Middle frontal gyrus (tissue), 1 donor: Measurements from ENCODE around the gene DSC2.

Source experiments
- DNase-seq: peaks from one replicate; pipeline ENCODE4 v3.0.0-alpha.2; 2015; ENCODE audit warnings: low spot score; ENCODE audit errors: extremely low spot score

The DSC2 gene

DNA sequence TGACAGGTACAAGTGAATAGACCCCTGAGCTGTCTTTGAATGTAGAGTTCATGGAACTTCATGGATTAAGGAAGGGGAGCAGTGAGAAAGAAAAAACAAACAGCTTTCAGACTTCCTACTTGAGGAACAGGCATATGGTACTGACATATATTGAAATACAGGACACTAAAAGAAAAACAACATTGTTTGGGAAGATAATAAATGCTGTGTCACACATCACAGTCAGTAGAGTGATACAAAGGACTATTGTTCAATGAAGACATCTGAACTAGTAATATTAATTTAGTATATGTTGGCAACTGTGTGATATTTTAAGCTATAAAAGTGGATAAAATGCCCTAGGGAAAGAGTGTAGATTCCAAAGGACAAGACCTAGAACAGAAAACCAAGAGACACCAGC, 3.3 kb downstream of the DSC2 start:
- no peak for DNase-seq

DNA sequence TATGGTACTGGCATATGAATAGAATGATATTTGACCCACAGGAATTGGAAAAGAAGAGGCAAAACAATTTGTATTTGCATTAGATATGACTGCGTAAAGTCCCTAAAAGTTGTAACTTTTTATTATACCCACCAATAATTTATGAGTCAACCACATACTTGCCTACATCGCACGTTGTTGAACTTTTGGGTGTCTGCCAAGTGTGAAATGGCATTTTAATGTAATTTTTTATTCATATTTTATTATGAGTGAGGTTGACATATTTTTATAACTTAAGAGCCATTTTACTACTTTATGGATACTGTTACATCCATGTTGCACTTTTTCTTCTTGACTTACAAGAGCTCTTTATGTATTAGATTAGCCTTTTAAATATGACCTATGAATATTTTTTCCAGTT, 4.6 kb downstream of the DSC2 start:
- no peak for DNase-seq

DNA sequence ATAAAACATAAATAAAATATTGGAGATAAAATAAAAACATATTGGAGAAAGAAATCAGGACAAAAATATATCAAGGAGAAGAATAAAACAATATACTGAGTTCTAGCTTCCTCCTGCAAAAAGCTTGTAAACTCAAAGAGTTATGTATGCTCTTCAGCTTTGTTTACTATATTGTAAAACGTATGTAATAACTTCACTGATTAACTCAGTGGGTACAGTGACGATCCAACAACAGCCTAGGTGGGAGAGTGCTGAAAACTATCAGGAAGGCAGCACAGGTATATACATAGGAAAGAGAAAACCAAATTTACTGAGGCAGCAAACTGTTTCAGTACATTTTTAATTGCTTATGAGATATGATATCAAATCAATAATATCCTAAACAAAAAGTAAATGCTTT, 8.3 kb downstream of the DSC2 start:
- no peak for DNase-seq

DNA sequence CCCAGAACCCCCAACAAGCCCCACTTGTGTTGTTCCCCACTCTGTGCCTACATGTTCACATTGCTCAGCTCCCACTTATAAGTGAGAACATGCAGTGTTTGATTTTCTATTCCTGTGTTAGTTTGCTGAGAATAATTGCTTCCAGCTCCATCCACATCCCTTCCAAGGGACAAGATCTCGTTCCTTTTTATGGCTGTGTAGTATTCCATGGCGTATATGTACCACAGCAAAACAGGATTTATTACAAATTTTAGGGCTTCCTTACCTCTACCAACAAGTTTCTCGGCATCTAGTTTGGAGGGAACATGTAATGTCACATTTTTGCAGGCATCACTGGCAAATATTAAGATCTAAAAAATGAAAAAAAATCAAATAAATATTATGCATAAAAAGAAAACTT, 8.9 kb downstream of the DSC2 start:
- no peak for DNase-seq

DNA sequence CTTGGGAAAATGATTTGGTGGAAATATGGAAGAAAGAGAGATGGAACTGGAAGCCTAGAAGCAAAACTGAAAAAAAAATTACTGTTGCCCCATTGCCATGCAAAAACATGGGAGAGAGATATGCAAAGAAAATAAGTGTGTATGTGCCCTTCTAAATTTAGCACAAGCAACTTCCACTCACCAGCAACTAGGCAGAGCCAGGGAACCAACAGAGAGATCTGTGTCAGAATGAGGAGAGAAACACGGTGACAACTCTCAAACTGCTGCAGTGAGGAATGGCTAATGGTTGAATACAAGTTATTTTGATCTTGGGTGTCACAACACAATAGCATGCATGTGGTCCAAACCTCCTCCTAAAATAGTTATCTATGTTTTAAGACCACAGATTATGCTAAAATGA, 10.9 kb downstream of the DSC2 start:
- no peak for DNase-seq

DNA sequence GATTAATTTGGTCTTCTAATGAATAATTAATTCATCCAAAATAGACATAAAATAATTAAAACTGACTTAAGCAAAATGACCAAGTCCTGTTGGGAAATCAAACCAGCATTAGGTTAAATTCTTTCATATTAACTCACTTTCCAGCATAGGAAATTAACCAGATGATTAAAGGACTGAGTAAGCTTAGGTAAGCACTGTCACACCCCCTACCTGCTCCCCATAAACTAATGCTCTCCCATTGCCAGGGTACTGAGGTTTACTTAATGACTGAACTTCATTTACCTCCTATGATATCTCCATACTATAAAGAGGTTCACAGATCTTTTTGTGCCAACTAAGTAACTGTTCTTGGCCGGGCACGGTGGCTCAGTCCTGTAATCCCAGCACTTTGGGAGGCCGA, 13.7 kb downstream of the DSC2 start:
- DNase-seq, result no peak

DNA sequence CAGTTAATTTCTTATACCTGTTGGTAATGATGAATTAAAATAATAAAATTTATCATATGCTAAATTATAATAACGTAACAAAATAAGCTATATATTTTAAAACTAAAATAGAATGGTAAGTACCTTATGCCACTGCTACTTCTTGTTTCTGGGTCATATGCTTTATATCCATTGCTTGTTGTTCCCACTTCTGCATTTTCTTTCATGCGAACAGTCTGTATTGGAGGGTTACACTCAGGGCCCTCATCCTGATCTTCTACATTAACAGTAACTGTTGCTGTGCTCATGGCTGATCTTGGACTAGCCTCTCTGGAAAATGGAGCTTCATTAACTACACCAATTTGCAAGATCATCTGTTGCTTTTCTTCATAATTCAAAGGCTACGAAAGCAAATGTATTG, 22.2 kb downstream of the DSC2 start:
- DNase-seq, result no peak

DNA sequence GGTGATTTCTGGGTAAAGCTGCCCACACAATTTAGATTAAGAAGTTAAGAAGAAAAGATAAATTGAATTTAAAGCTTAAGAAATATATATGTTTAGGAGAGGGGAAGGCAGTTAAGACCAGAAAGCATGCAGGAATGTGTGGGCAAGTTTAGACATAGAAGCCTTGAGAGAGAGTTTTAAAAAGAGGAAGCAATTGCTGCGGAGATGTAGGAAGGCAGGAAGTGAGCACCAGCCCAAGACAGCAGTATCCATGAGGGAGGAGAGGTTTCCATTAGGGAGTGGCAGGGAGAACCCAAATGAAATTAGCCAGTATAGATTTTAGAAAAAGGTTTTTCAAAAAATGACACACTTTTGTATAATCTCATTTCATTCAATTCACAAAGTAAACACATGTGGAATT, 24.3 kb downstream of the DSC2 start:
- no peak for DNase-seq

DNA sequence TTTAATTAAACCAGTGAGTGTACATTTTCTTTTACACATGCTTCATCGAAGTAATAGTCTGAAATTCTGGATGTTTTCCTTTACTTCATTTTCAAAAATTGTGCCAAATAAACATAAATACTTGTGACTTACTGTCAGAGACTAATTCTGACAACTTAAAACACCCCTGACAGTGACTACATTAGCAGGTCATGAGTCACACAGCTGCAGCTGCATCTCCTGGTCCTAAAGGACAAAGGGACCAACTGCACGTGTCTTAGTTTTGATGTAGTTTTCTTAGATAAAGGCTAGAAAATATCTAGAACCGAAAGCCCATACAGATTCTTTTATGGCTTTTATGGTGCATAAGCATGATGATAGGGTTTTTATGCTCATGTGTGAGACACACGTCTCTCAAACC, 30.0 kb downstream of the DSC2 start:
- no peak for DNase-seq

DNA sequence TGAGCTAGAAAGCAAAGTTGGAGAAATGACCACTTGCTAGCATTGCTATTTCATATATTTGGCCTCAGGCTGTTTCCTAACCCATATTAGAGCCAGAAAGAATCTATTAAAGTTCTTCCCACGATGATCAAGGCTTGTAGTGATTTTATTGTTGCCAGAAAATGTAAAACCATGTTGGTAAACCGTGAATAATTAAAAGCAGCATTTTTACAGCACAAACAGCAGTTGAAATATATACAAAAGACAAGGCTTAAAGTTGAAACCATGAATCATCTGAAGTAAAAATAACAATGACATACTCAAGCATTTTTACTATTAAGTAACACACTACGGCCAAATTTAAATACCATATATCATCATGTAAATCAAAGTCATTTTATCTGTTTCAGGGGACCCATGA, 32.0 kb downstream of the DSC2 start:
- DNase-seq, result no peak

DNA sequence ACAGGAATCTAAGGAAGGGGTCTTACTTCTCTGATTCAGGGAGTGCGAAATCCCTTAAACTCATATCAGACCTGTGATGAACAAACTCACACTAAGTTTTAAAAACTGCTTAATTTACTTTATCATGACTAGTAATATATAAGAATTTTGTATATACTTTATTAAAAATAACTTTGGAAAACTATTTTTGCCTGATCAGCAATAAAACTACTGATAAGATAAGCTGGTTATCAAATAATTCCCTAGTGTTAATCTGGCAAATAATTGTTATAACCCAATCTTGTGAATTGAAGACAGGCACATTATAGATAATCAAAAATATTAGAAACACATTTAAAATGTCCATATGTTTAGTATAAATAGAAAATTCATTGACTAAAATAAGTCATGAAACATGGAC, 36.0 kb downstream of the DSC2 start:
- DNase-seq, result no peak

DNA sequence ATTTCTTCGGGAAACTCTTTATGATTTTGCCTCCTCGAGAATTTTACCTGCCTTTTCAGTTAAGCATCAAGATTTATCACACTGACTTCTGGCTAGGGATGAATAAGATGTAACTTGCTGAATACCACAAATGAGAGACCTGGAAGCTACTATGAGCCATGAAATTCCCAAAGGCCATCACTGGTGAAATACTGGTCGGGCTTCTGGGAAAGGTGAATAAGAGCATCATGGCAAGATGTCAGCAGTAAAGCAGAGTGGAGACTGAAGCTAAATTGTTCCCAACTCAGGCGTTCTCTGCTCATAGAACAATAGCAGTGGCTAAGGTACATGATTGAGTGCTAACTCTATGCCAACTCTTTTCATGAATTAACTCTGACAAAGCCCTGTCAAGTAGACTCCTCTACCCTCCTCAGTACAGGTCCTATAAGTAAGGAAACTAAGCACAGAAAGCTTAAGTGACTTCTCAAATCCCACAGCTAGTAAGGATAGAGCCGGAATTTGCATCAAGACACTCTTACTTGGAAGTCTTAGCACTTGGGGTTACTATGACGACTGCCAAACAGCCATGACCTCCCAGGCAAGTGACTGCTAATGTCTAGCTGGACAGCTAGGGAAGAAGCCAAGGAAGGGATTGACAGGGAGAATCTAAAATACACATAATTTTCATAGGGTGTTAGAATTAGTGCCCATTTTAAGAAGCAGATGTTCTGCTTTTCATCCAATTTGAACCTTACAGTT, 37.0 kb downstream of the DSC2 start:
- DNase-seq, result no peak

DNA sequence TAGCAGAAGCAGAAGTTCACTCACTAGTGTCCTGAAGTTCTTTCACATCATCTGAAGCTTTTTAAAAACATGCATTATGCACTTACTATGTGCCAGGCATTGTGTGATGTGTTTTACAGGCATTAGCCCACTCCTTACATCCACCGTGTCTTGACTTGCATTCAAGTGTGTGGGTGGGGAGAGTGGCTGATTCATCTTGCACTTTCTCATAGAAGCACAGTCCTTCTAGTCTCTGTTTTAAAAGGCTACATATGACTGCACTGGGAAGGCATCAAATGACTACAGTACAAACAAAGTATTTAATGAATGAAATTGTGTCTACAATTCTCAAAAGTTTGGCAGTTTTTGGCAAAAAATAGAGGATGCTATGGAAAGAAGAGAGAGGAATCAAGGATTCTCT, 38.1 kb downstream of the DSC2 start:
- DNase-seq, result no peak

DNA sequence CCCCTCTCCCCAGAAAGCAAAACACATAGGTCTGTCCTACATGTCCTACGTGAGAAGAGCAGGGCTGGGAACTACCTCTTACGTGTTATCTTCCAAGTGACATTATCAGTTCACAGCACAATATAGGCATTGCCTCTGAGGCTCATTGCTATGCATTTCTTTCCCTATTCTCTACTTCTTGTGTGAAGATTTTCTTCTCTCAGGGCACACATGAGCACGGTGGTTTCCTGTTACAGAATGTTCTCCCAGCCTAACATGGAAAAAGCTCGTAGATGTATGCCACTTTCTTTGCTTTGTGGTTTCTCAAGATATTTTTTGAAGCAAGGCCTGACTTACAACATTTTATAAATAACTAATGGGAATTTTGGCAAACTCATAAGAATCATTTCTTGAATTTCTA, 40.3 kb downstream of the DSC2 start:
- no peak for DNase-seq

DNA sequence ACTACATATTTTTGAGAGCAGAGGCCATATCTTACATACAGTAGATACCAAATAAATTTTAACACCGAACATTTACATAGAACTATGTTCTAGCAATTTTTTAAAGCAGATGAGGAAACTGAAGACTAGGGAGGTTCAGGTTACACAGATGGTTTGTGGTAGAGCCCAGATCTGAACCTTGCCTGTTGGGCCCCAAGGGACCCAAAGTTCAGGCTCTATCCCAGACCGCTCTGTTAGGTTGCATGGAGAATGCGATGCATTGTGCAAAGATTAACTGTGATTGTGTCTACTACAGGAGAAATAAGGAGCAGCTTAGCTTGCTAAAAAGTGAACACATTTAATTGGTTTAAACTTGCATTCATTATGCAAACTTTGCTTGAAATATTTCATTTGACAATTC, 43.3 kb downstream of the DSC2 start:
- no peak for DNase-seq

DNA sequence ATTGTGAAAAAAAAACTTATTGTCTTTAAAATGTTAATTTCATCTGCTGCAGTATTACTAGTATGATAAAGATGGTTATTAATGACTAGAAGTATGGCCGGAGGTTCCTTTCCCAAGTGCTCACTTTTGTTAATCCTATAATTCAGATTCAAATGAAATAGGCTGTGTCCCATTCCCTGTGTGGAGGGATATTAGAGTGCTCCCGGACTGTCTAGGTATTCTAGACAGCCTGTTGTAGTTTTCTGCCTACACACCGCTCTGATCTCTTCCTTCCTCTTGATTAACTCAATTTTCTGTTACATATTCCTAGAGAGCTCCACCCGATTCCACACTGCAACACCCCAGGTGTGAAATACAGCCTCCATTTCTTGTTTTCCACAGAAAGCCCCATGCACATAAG, 44.3 kb downstream of the DSC2 start:
- DNase-seq, result no peak

DNA sequence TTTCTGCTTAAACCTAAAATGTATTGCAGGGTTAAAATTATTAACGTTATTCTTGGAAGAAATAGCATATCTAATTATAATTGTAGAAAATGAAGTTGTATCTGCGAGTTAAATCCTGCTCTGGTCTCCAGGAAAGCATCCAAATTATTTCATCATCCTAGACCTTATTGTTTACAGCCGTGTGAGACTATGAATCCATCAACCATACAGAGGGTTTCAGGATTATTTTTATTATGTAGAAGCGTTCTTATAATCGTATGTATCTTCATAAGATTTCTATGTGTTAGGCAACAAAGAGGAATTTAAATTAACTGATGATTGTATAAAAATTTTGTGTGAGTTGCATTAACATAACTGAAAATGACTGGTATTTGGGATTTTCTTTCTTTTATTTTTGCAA, 45.2 kb downstream of the DSC2 start:
- DNase-seq, result no peak

DNA sequence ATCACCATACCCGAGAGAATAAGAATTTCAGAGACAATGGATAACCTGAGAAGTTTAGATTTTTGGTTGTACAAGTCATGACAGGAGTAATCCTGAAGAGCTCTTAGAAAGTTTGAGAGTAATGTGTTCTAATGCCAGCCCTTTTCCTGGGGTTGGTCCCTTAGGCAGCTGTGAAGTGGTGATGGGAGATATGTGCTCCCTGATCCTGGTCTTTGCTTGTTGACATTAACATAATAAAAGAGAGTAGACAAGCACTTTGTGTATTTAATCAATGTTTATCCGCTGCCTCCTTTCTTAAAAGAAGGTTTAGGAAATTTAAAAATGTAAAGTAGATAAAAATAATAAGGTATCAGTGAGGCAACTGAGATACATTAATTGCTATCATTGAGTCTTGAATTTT, 45.9 kb downstream of the DSC2 start:
- DNase-seq, result no peak

DNA sequence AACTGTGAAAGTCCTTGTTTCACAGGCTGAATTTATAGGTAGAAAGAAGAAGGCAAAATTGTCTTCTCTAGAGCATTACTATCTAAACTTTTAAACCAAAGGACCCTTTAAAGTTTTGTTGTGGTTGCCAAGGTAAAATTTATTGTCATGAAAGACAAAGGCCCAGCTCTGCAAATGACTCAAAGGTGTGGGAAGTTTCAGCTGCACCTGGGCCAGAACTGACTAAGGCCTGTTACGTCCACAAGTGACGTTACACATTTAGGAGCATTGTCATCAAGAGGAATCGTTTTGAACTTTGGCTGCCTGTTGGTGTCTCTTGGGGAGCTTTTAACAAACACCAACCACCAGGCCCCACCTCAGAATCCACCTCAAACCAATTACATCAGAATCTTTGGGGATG, 51.6 kb downstream of the DSC2 start:
- DNase-seq, result no peak

DNA sequence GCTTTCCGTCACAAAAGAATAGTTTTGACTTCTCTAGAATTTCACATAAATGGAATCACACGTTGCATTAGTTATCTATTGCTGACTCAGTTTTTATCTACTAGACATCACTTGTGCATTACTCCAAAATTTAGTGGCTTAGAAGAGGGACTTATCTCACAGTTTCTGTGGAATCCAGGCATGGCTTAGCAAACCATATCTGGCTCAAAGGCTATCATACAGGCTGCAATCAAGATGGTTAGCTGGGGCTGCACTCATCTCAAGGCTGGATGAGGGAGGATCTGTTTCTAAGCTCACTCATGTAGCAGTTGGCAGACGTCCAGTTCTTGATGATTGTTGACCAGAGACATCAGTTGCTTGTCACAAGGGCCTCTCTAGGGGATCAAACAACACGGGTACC, 53.0 kb downstream of the DSC2 start:
- DNase-seq, result no peak

DNA sequence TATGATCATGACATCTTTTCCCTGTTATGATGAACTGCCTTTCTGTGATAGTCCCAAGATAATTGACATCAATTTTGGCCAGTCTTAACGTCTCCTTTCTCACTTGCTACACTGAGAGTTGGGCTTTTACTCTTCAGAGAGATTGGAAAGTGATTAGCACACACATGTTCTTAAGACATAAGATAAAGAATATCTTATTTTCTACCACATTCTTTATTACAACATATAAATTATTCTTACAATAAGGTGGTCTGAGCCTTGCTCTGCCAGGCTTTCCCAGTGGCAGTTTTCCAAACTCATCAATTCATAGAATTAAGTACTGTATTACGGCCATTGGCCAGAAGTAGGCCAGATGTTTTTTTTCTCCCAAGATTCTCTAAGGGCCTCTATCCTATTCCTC, 54.0 kb downstream of the DSC2 start:
- no peak for DNase-seq

DNA sequence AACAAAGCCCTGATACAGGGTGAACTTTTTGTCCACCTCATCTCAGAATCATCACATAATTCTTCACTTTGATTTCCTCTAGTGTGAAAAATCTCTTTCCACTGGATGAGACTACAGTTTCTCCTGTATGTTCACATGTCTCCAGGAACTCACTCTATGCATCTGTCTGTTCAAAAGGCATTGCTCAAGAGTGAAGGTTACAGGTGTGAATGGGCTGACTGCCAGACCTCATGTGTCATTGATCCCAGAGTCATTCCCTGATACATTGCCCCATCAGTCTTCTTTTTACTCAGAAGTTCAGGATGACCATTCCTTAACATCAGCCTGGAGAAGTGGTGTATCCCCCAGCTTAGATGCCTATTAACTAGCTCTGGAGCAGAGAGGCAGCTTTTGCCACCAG, 55.3 kb downstream of the DSC2 start:
- DNase-seq, result no peak

DNA sequence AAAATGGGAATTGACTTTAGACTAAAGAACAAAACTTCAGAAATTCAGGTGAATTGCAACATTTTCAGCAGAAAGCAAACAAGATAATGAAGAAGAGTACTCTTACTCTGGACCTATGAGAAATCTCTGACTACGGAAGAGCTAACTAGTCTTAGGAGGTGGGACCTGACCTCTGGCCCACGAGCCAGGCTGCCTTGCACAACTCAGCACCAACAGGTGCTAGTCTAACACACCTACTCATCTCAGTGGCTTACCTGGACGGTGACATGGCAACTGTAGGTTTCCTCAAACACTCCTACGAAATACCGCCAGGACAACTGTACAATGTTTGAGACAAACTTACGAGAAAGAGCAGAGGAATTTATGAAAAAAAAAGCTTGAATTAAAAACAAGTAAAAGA, 56.6 kb downstream of the DSC2 start:
- DNase-seq, result no peak

DNA sequence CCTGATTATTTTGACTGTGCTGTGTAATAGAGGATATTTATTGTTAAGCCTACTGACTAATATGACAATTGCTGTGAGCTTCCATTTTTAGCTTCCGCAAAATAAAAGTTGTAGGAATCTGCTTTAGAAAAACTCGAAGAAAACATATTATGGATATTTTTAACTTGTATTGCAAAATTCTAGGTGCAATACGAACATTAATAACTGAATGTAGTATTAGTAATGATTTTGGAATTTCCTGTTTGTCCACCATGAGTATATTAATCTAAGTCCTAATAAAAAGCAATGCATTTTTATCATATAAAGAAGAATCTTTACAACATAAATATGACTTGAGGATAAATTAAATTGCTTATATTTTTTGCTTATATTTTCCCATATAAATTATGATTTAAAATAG, 57.3 kb downstream of the DSC2 start:
- no peak for DNase-seq
